H1 (cell line): Measurements from ENCODE around the gene CYP2C8.

Source experiments
- BRCA1 ChIP-seq: IDR thresholded peaks from 2 replicates; pipeline ENCODE4 v1.6.1; 2012; ENCODE audit warnings: low read depth, low read length, improper control_type of control experiment
- EGR1 ChIP-seq: IDR thresholded peaks from 2 replicates; pipeline ENCODE4 v1.6.1; 2011; ENCODE audit warnings: low read depth, low read length, borderline replicate concordance
- JUN ChIP-seq: IDR thresholded peaks from 2 replicates; pipeline ENCODE4 v1.6.1; 2011; ENCODE audit warnings: low read depth, mild to moderate bottlenecking, improper control_type of control experiment, low read length
- KDM5A ChIP-seq: fragments of 200-600 bp; IDR thresholded peaks from 2 replicates; pipeline ENCODE4 v1.7.1; 2012; ENCODE audit warnings: mild to moderate bottlenecking, low read length, inconsistent platforms, mixed read lengths
- MAFK ChIP-seq: IDR thresholded peaks from 2 replicates; pipeline ENCODE4 v1.6.1; 2012; ENCODE audit warnings: low read depth, mild to moderate bottlenecking, improper control_type of control experiment, low read length
- NANOG ChIP-seq: IDR thresholded peaks from 2 replicates; pipeline ENCODE4 v1.6.1; 2011; ENCODE audit warnings: low read length, low read depth, mild to moderate bottlenecking, inconsistent platforms; ENCODE audit not compliant: insufficient read depth, poor library complexity, severe bottlenecking
- NRF1 ChIP-seq: IDR thresholded peaks from 2 replicates; pipeline ENCODE4 v1.6.1; 2011; ENCODE audit warnings: mild to moderate bottlenecking, low read depth, low read length, improper control_type of control experiment
- POLR2AphosphoS5 ChIP-seq: IDR thresholded peaks from 2 replicates; pipeline ENCODE4 v1.6.1; 2011; ENCODE audit warnings: low read depth, low read length
- SUZ12 ChIP-seq: fragments of 200-600 bp; sonication (generic); IDR thresholded peaks from 2 replicates; pipeline ENCODE4 v1.6.1; 2012; ENCODE audit warnings: mild to moderate bottlenecking, inconsistent platforms, low read length, moderate library complexity, mixed read lengths
- TCF12 ChIP-seq: IDR thresholded peaks from 2 replicates; pipeline ENCODE4 v1.6.1; 2011; ENCODE audit warnings: low read depth, mild to moderate bottlenecking, low read length
- TF ChIP-seq, protein P1 (sequence below), 3 experiments: IDR thresholded peaks; 1 replicate in 2 of 3; 2 replicates in 1 of 3; pipeline versions ENCODE4 v1.5.1 to v1.6.1; 2011; ENCODE audit warnings: low read length in 3 of 3, mild to moderate bottlenecking in 3 of 3, inconsistent platforms in 2 of 3, low read depth in 1 of 3, moderate library complexity in 1 of 3; ENCODE audit not compliant: insufficient read depth in 1 of 3; ENCODE audit errors: control extremely low read depth in 1 of 3

- no peak for TF ChIP-seq NRF1
- TF ChIP-seq POLR2AphosphoS5: no peak
- TF ChIP-seq, protein P1, sequence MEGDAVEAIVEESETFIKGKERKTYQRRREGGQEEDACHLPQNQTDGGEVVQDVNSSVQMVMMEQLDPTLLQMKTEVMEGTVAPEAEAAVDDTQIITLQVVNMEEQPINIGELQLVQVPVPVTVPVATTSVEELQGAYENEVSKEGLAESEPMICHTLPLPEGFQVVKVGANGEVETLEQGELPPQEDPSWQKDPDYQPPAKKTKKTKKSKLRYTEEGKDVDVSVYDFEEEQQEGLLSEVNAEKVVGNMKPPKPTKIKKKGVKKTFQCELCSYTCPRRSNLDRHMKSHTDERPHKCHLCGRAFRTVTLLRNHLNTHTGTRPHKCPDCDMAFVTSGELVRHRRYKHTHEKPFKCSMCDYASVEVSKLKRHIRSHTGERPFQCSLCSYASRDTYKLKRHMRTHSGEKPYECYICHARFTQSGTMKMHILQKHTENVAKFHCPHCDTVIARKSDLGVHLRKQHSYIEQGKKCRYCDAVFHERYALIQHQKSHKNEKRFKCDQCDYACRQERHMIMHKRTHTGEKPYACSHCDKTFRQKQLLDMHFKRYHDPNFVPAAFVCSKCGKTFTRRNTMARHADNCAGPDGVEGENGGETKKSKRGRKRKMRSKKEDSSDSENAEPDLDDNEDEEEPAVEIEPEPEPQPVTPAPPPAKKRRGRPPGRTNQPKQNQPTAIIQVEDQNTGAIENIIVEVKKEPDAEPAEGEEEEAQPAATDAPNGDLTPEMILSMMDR (IDR thresholded peaks at IDR 0.05; ENCODE audit: control extremely low read depth in 1 of 3, insufficient read depth in 1 of 3, low read depth in 1 of 3, low read length in 3 of 3): no peak
- TF ChIP-seq KDM5A: no peak
- no peak for TF ChIP-seq SUZ12
- no peak for TF ChIP-seq NANOG
- TF ChIP-seq JUN: no peak
- TF ChIP-seq EGR1: no peak
- no peak for TF ChIP-seq BRCA1
- TF ChIP-seq TCF12: no peak
- TF ChIP-seq MAFK: no peak
Observed at GRCh38 chr10:95026461-95026860, 42.8 kb downstream of the CYP2C8 start.
